Measurements from ENCODE around the gene CILP.

- TF ChIP-seq GATA3 (IDR thresholded peaks at IDR 0.05; ENCODE audit: low read depth, low read length), result no peak
- no peak for TF ChIP-seq GATA2 (IDR thresholded peaks at IDR 0.05; ENCODE audit: low read depth, low read length)
These were observed 20.0 kb upstream of the CILP start for GRCh38 chr15:65231306-65231705.
